Stimulated activated CD4-positive, alpha-beta T cell treated with anti-CD3 and anti-CD28 coated beads, Interleukin-1b, Interleukin-23, amount 100 ng/mL, for 1 hour (primary cell): ENCODE measurements around the gene ADM5.

Experiments
- DNase-seq, 2 donors: peaks; one replicate each; pipeline ENCODE4 v3.0.0-alpha.2; 2020; ENCODE audit warnings: low read depth in 2 of 2

ADM5 gene

DNA sequence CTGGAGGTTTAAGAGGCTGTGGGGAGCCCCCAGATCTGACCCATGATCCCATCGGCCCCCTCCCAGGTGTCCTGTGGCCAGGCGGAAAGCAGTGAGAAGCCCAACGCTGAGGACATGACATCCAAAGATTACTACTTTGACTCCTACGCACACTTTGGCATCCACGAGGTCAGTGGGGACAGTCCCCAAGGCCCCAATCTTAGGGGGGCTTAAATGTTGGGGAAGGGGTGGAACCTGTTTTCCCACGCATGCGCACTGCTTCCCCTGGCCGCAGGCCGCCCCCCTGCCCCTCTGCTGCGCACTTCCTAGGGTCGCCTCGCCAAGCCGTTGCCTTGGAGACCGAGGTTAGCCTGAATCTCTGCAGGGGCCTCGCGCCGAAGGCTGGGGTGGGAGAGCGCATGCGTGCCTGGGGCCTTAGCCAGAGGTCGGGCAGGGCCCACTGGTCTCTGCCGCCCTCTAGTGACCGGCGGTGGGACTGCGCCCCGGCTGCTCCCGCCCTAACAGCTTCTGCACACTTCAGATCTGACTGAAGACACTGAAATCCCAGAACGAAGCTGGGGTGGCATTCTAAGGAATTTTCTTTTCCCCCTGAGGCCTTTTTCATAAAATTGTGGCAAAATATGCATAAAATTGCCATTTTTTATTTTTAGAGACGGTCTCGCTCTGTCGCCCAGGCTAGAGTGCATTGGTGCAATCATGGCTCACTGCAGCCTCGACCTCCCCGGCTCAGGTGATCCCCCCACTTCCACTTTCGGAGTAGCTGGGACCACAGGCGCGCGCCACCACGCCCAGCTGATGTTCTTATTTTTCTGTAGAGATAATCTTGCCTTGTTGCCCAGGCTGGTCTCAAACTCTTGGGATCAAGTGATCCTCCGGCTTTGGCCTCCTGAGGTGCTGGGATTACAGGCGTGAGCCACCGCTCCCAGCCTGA lies 8.7 kb upstream of the ADM5 start:
- DNase-seq: peak; percentile 88 to 97

DNA sequence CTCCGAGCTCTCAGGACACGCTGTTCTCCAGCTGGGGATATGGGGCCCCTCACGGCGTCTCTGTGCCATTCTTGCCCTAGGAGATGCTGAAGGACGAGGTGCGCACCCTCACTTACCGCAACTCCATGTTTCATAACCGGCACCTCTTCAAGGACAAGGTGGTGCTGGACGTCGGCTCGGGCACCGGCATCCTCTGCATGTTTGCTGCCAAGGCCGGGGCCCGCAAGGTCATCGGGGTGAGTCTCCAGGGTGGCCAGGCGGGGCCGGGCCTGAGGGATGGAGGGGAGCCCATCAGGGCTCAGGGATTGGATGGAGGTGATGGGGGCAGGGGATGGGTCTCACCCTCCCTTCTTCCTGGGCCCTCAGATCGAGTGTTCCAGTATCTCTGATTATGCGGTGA lies 7.6 kb upstream of the ADM5 start:
- no peak for DNase-seq

DNA sequence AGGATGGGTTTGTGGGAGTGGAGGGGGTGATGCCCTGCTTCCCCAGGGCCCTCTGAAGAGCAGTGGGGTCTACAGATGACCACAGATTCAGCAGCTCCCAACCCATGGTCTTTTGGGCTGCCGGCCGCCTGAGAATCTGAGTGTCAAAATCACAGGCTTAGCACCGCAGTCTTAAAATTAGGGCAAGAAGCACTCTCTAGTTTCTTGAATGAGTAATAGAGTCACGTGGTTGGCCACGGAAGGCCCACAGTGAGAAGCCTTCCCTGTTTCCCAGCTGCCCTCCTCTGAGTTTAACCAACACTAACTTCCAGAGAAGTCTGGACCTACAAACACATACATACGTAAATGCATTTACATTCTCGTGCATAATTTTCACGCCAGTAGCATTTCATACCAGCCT lies 7.1 kb upstream of the ADM5 start:
- DNase-seq: no peak

GRCh38 chr19:49683814-49684250 lies 5.6 kb upstream of the ADM5 start:
- no peak for DNase-seq

- DNase-seq: no peak
Measured at GRCh38 chr19:49684251-49684982, 5.0 kb upstream of the ADM5 start.

GRCh38 chr19:49684983-49685553 lies 4.3 kb upstream of the ADM5 start:
- no peak for DNase-seq

DNA sequence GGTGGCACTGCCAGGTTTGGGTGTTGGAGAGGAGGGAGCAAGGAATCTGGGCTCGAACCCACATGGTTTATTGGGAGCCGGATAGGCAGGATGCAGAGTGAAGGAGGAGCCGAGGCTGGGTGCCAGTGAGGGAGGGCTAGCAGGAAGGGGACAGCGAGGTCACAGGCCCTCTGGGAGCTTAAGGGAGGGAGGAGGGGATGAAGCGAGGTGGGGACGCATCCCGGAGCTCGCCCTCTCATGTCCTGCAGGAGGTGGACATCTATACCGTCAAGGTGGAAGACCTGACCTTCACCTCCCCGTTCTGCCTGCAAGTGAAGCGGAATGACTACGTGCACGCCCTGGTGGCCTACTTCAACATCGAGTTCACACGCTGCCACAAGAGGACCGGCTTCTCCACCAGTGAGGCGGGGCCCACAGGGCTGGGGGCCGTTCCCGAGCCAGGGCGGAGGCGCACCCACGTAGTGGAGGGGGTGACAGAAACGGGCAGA lies 3.5 kb upstream of the ADM5 start:
- DNase-seq: no peak

GRCh38 chr19:49686503-49687088 lies 2.8 kb upstream of the ADM5 start:
- no peak for DNase-seq

DNA sequence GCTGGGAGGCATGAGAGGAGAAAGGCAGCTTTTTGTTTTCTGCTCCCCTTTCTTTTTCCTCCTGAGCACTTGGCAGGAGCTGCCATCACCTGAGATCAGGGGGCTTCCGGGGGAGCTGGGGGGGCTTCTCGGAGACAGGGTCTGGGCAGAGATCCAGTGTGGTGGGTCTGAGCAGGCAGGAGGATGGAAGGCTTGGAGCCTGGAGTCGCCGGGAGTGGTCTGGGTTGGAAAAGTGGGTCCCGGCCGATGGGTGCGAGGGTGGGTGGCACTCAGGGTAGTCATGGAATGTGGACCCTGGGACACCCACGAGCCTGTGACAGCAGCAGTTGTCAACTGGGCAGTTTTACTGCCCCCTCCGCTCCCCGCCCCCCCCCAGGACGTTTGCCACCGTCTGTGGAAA lies 2.2 kb upstream of the ADM5 start:
- DNase-seq: no peak

DNA sequence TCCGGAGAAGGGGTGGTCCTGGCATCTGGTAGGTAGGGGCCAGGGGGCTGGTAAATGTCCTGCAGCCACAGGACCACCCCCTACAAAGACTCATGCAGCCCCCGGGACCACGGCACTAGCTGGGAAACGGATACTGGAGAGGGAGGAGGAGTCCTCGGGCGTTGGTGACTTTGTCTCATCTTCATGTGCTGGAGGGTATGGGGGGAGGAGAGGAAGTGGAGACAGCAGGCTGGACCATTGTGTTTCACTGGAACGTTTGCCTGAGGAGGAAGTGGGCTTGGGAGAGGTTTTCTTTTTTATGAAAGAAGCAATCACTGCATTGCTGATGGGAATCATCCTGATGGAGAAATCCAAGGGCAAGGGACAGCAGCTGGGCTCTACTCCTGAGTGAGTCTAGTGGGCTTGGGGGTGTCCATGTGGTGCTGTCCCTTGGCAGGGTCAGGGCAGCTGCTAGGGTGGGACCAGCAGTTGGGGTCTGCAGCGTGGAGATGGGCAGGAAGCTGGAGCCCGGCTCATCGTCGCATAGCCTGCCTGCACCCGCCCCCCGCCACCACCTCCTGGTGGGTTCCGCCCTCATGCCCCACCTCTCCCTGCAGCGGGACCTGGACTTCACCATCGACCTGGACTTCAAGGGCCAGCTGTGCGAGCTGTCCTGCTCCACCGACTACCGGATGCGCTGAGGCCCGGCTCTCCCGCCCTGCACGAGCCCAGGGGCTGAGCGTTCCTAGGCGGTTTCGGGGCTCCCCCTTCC lies 1.7 kb upstream of the ADM5 start:
- DNase-seq: no peak

DNA sequence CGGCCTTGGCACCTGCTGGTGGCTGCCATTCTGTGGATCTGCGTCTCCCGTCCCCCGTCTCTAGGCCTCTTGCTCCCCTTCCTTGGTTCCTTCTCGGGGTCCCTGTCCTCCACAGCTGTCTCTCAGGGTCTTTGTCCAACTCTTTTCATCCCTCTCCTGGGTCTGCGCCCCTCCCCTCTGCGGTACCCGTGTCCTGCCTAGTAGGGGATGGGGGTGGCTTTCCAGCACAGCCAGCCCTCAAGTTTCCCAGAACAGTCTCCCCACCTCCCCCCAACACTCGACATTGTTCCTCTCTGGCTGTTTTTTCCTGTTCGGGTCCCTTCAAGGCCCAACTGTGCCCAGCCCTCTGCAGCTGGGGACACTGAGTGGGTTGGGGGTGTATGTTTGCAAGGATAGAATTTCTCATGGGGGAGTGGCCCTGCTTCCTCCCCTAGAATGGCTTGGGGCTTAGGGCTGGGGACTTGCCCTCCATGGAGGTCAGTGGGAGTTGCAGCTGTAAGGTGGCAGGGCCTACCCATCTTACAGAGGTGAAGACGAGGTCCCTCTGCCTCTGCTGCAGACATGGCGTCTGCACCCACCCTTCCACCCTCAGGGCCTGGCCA lies 762 bp upstream of the ADM5 start:
- DNase-seq: no peak

- no peak for DNase-seq
Measured at GRCh38 chr19:49690079-49690655, 773 bp downstream of the ADM5 start.

- DNase-seq: no peak
Measured at GRCh38 chr19:49690656-49691242, 1.4 kb downstream of the ADM5 start, which contains the start of gene CPT1C. Gene CPT1C (plus strand): TSS chr19:49691116. CDS start chr19:49692253, 1,137 bp downstream.

DNA sequence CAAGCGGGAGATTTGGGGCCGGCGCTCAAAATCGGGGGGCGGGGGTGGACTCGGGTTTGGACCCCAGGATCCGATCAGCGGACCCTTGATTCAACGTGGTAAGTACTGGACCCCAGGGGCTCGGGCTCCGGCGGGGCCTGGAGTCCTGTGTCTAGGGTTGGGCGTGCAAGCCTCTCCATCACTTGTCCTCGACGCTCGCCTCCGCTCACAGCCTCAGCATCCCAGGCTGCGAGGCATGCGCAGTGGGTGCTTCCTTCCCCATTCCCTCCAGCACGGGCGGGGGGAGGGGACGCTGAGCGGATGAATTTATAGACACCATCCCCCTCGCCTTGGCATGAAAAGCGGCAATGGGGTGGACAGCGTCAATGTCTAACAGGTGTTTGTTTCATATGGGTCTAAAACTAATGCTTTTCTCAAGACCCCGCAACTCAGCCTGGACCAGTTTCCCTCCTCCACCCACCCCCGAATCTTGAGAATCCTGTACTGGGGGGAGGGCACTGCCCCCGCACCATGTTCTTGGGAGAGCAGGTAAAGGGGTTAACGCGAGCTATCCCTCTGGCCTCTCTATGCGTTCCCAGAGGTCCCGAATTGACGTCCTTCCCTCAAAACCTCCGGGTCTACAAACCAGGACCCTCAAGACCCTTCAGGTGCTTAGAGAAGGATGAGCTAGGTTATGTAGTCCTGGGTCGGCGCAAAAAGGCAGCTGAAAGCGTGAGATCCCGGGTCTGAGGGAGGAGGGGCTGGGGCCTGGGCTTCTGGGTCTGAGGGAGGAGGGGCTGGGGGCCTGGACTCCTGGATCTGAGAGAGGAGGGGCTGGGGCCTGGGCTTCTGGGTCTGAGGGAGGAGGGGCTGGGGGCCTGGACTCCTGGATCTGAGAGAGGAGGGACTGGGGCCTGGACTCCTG lies 2.1 kb downstream of the ADM5 start:
- DNase-seq: no peak

DNA sequence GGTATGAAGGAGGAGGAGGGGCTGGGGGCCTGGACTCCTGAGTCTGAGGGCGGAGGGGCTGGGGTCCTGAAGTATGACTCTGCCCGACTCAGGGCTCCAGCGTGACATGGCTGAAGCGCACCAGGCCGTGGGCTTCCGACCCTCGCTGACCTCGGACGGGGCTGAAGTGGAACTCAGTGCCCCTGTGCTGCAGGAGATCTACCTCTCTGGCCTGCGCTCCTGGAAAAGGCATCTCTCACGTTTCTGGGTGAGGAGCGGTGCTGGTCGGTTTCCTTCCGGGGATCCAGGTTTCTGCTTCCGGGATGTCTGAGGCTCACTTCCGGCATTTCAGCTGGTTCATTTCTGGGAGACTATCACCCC lies 2.7 kb downstream of the ADM5 start:
- no peak for DNase-seq

GRCh38 chr19:49696115-49696514 lies 6.7 kb downstream of the ADM5 start:
- no peak for DNase-seq

DNA sequence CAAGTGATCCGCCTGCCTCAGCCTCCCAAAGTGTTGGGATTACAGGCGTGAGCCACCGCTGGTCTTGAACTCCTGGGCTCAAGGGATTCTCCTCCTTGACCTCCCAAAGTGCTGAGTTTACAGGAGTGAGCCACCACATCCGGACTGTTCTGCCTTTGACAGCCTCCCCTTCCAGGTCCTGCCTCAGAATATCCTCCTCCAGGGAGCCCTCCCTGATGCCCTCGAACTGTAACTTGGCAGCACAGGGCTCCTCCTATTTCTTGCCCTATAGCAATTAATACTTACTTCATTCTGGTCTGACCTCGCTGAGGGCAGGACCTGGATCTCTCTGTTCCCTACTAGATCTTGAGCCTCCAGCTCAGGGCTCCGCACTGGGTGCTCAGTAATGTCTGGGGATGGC lies 7.5 kb downstream of the ADM5 start:
- DNase-seq: no peak

DNA sequence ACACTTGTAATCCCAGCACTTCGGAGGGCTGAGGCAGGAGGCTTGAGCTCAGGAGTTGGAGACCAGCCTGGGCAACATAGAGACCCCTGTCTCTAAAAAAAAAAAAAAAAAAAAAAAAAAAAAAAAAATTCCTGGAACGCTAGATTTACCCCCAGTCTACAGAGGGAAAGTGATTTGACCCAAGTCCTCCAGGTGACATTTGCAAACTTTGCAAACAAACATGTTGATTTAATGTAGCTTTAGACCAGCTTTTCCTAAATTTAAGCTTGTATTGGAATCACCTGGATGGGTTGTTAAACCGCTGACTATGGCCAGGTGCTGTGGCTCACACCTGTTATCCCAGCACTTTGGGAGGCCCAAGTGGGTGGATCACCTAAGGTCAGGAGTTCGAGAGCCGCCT lies 10.0 kb downstream of the ADM5 start:
- no peak for DNase-seq

DNA sequence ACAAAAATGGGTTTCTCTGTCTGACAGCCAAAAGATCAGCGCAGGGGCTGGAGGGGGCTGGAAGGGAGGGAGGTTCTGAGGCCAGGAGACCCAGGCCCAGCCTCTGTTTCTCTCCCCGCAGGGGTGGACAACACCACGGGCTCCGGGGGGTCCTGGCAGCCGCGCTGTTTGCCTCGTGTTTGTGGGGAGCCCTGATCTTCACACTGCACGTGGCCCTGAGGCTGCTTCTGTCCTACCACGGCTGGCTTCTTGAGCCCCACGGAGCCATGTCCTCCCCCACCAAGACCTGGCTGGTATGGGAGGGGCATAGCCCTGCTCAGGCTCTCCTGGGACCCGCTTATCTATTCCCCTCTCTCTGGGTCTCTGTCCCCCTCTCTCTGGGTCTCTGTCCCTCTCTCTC lies 11.2 kb downstream of the ADM5 start:
- DNase-seq: no peak
